Right cardiac atrium (tissue), 5 donors: ENCODE results near the gene ZIC4. TPM values are rescaled to one million over a fixed set of nuclear protein-coding genes. Genes with fewer than 3 reads are reported as not detected.
A peak's percentile ranks its signal among the peaks of the same experiment; 100 is the strongest.

Experiments
- ATAC-seq, 2 donors: fragments of 200-7000 bp; cut with Tn5 transposase; one replicate each; pipeline versions ENCODE4 v1.8.0 to v1.9.1; 2020; ENCODE audit warnings: moderate library complexity in 2 of 2, mild to moderate bottlenecking in 1 of 2
- DNase-seq, 3 donors: peaks; one replicate each; pipeline ENCODE4 v3.0.0-alpha.2; 2020
- H3K27ac ChIP-seq: one replicate; pipeline ENCODE4 v1.5.1; 2013; ENCODE audit warnings: mild to moderate bottlenecking, low read length, control low read depth, moderate library complexity
- H3K27me3 ChIP-seq: one replicate; pipeline ENCODE4 v1.6.1; 2013; ENCODE audit not compliant: control insufficient read depth, insufficient read depth
- H3K4me1 ChIP-seq: one replicate; pipeline ENCODE4 v1.6.1; 2013; ENCODE audit warnings: low read length; ENCODE audit not compliant: control insufficient read depth, insufficient read depth
- H3K4me3 ChIP-seq: one replicate; pipeline ENCODE4 v1.5.1; 2013; ENCODE audit warnings: low read length, control low read depth
- H3K9me3 ChIP-seq: one replicate; pipeline ENCODE4 v1.6.1; 2013; ENCODE audit warnings: low read length; ENCODE audit not compliant: control insufficient read depth
- WGBS: extraction: QIAGEN DNeasy Blood & Tissue Kit; methylation state at CpG from one replicate; pipeline ENCODE4 v1.1.7; 2013; 5-methylcytosine and 5-hydroxymethylcytosine counted together
- intact Hi-C, 4 donors: fragments of 100-400 bp; cut with DNase I; formaldehyde crosslinking; loops; one replicate each; pipeline versions ENCODE4 v1.11.0 to v1.14.0; 2022 to 2023
- polyA plus RNA-seq: library from polyadenylated mRNA; stranded (reverse); fragments of 200-250 nt; gene quantifications from one replicate; pipeline ENCODE4 v1.2.3, GENCODE V29; 2013
- total RNA-seq, 4 donors: library from RNA; stranded (reverse); fragmentation: NEBNext Ultra II Directional; extraction: Animal tissue kit (Norgen Biotek cat#: 25700); gene quantifications; one replicate each; pipeline ENCODE4 v1.2.1, GENCODE V29; 2021
- donor health status: healthy with polysubstance abuse.
- donor health status: DM: no; HTN: yes; CAD: no.
- donor health status: DM: no; HTN: no; CAD: no.
- donor health status: DM: no; HTN: yes; CAD: no; lungs with severe emphysema.
- donor health status: DM: yes; HTN: yes; CAD: no.

ZIC4 gene
- total and polyA plus RNA-seq, 5 donors: not detected

- Histone ChIP-seq H3K9me3 (peaks cover 2% of the 10 kb centered on the region), H3K4me1 (peaks cover 11% of the 10 kb centered on the region), H3K4me3 (peak overlapping the region; percentile 13), H3K27ac (no peak overlapping the region), H3K27me3 (peaks cover 3% of the 10 kb centered on the region)
- peak in 1 of 3 donors; percentile 42 for DNase-seq
- ATAC-seq: peak in 1 of 2 donors; percentile 37
- 3% methylated on average over 61 of the region's 61 CpGs for WGBS
- intact Hi-C loops: no loop called here
These were observed 4.3 kb upstream of the ZIC4 start for GRCh38 chr3:147410526-147411237.

GRCh38 chr3:147410116-147410525 is 3.8 kb upstream of the ZIC4 start:
- peak in 1 of 2 donors; percentile 36 for ATAC-seq
- intact Hi-C loops: no loop called here

GRCh38 chr3:147409143-147410115 is 3.1 kb upstream of the ZIC4 start, which contains the start of gene ZIC1:
TSS of gene ZIC1 (plus strand) at chr3:147409365. CDS start at chr3:147410113, 748 bp downstream.
- intact Hi-C loops: no loop called here

More at GRCh38 chr3:147410116-147410525, 3.8 kb upstream of the ZIC4 start:
- H3K4me3 ChIP-seq: peak overlapping the region; percentile 13
- H3K27me3 ChIP-seq: no peaks in the 10 kb centered on the region
- no peak for DNase-seq
- H3K9me3 ChIP-seq: no peaks in the 10 kb centered on the region
- H3K27ac ChIP-seq: no peak overlapping the region
- peaks cover 11% of the 10 kb centered on the region for H3K4me1 ChIP-seq
- 3% methylated on average over 52 of the region's 52 CpGs for WGBS

GRCh38 chr3:147408188-147409100 is 2.1 kb upstream of the ZIC4 start:
- intact Hi-C loops: no loop called here
- Histone ChIP-seq H3K27ac (no peak overlapping the region), H3K4me1 (peaks cover 11% of the 10 kb centered on the region), H3K27me3 (peaks cover 2% of the 10 kb centered on the region), H3K9me3 (no peaks in the 10 kb centered on the region), H3K4me3 (peak overlapping the region; percentile 16)
- ATAC-seq: no peak
- WGBS: 10% methylated on average over 28 of the region's 28 CpGs
- DNase-seq: no peak

More at GRCh38 chr3:147409143-147410115, 3.1 kb upstream of the ZIC4 start, which contains the start of gene ZIC1:
- Histone ChIP-seq H3K4me1 (peaks cover 11% of the 10 kb centered on the region), H3K27ac (no peak within 1 kb of the TSS), H3K27me3 (no peaks in the 10 kb centered on the region), H3K4me3 (peak within 1 kb of the TSS; percentile 16), H3K9me3 (no peaks in the 10 kb centered on the region)
- 7% methylated on average over 80 of the region's 80 CpGs for whole genome bisulfite sequencing
- ATAC-seq: no peak
- no peak for DNase-seq

GRCh38 chr3:147407498-147408187 is 1.3 kb upstream of the ZIC4 start:
- Histone ChIP-seq H3K27ac (no peak overlapping the region), H3K9me3 (no peaks in the 10 kb centered on the region), H3K4me1 (peaks cover 8% of the 10 kb centered on the region), H3K27me3 (peaks cover 5% of the 10 kb centered on the region), H3K4me3 (peak overlapping the region; percentile 16)
- no peak for ATAC-seq
- intact Hi-C loops: no loop called here
- DNase-seq: no peak
- 12% methylated on average over 27 of the region's 27 CpGs for WGBS

- Histone ChIP-seq H3K27ac (no peak overlapping the region), H3K4me3 (no peak overlapping the region), H3K4me1 (peaks cover 8% of the 10 kb centered on the region), H3K27me3 (peaks cover 8% of the 10 kb centered on the region), H3K9me3 (no peaks in the 10 kb centered on the region)
- DNase-seq: no peak
- no peak for ATAC-seq
- WGBS: 10% methylated on average over 17 of the region's 17 CpGs
- intact Hi-C loops: no loop called here
These were observed 763 bp upstream of the ZIC4 start for GRCh38 chr3:147407114-147407497.

GRCh38 chr3:147405231-147406027 is 914 bp downstream of the ZIC4 start:
- Histone ChIP-seq H3K9me3 (no peaks in the 10 kb centered on the region), H3K4me1 (peaks cover 2% of the 10 kb centered on the region), H3K27me3 (peaks cover 9% of the 10 kb centered on the region), H3K4me3 (no peak overlapping the region), H3K27ac (no peak overlapping the region)
- intact Hi-C loops: no loop called here
- ATAC-seq (no peak), DNase-seq (no peak)
- 8% methylated on average over 27 of the region's 27 CpGs for WGBS

GRCh38 chr3:147404800-147405230 is 1.5 kb downstream of the ZIC4 start:
- no peak overlapping the region for H3K4me3 ChIP-seq
- H3K4me1 ChIP-seq: no peaks in the 10 kb centered on the region
- ATAC-seq (no peak), DNase-seq (no peak)
- no peaks in the 10 kb centered on the region for H3K9me3 ChIP-seq
- intact Hi-C loops: no loop called here
- H3K27me3 ChIP-seq: peaks cover 14% of the 10 kb centered on the region
- 16% methylated on average over 16 of the region's 16 CpGs for WGBS
- no peak overlapping the region for H3K27ac ChIP-seq

- Histone ChIP-seq H3K27me3 (peaks cover 14% of the 10 kb centered on the region), H3K4me3 (no peak overlapping the region), H3K27ac (no peak overlapping the region), H3K9me3 (no peaks in the 10 kb centered on the region), H3K4me1 (no peaks in the 10 kb centered on the region)
- WGBS: 41% methylated on average over 11 of the region's 11 CpGs
- ATAC-seq: no peak
- no peak for DNase-seq
- intact Hi-C loops: no loop called here
These were observed 2.1 kb downstream of the ZIC4 start for GRCh38 chr3:147404000-147404799.
